Measurements from ENCODE around the gene AHCYL1. TPM values are rescaled to one million over a fixed set of nuclear protein-coding genes. Genes with fewer than 3 reads are reported as not detected.

The AHCYL1 gene
- total RNA-seq, 1 experiment from 2014 or later, result 92.0 TPM

DNA sequence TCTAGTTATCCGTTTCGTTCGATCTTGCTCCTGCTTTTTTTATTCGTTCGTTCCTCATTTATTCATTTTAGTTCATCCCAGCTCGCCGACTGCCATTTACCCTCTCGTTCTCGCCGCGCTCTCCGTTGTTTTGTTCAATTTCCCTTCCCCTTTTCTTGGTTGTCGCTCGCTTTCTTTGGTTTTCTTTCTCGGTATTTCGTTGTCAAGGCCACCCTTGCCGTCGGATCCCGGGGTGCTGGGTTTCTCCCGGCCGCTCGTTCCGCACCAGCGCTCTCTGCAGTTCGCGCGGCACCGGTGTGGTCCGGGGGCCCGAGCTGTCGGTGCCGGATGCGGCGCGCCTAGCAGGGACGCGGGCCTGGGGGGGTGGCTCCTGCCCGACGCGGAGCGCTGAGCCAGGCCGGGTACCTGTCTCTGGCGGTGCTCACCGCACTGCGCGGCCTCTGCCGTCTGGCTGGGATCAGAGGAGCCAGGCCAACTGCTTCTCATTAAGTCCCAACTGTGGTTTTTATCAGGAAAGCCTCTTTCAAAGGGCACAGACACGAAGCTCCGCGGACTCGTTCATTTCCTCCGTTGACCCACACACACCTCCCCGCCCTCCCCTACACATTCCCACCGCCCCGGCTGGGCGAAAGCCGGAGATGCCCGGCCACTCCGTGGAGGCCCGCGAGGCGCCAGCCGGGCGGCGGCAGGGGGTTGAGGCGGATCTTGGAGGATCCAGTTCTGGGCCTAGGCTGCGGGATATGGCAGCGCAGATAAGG, 84.3 kb downstream of the AHCYL1 start:
- no peak overlapping the region for H3K9ac ChIP-seq (ENCODE audit: low read length)
- H3K4me2 ChIP-seq (ENCODE audit: low read length), result no peak overlapping the region
- no peak overlapping the region for H3K27ac ChIP-seq (ENCODE audit: low read depth, low read length)
- RAD21 ChIA-PET (ENCODE audit: low non-redundant PET in 1 of 2, low total read pairs in 2 of 2, uncharacterized antibody in 2 of 2, unreplicated experiment in 2 of 2), result no interaction called here
- no peaks in the 10 kb centered on the region for H3K4me1 ChIP-seq (ENCODE audit: control insufficient read depth in 1 of 2, insufficient read depth in 2 of 2, low read length in 2 of 2)
- BruUV-seq (replicated peaks), result no TSS peak
- ATAC-seq (no peak), DNase-seq (ENCODE audit: low read depth, low spot score) (no peak)
- H3K9me2 ChIP-seq (ENCODE audit: insufficient read depth), result no peaks in the 10 kb centered on the region
- no peaks in the 10 kb centered on the region for H4K20me1 ChIP-seq (ENCODE audit: insufficient read depth)
- H3K9me3 ChIP-seq (ENCODE audit: control insufficient read depth in 1 of 2, insufficient read depth in 1 of 2, low read depth in 1 of 2, low read length in 2 of 2), result no peaks in the 10 kb centered on the region
- H2AFZ ChIP-seq (ENCODE audit: low read depth, low read length, poor library complexity, severe bottlenecking), result no peak overlapping the region
- POLR2A ChIA-PET, result no interaction called here
- no peaks in the 10 kb centered on the region for H3K79me2 ChIP-seq (ENCODE audit: insufficient read depth, low read length)
- H3K4me3 ChIP-seq (replicated peaks in 1 of 2; ENCODE audit: low read depth in 1 of 2, low read length in 2 of 2), result no peak overlapping the region
- no peaks in the 10 kb centered on the region for H3K36me3 ChIP-seq (ENCODE audit: control insufficient read depth in 1 of 2, insufficient read depth in 2 of 2, low read length in 2 of 2)
- CTCF ChIA-PET, result interaction anchor here (0.5 kb wide), 1 partner anchor 1159 kb away, joined by 3 read pairs; no protein-coding TSS in a partner anchor
- intact Hi-C loops (cut with micrococcal nuclease), result no loop called here
- no peak for TF ChIP-seq CEBPB (IDR thresholded peaks at IDR 0.05; ENCODE audit: low read depth)
- H3K27me3 ChIP-seq (ENCODE audit: insufficient read depth, low read length), result no peaks in the 10 kb centered on the region

DNA sequence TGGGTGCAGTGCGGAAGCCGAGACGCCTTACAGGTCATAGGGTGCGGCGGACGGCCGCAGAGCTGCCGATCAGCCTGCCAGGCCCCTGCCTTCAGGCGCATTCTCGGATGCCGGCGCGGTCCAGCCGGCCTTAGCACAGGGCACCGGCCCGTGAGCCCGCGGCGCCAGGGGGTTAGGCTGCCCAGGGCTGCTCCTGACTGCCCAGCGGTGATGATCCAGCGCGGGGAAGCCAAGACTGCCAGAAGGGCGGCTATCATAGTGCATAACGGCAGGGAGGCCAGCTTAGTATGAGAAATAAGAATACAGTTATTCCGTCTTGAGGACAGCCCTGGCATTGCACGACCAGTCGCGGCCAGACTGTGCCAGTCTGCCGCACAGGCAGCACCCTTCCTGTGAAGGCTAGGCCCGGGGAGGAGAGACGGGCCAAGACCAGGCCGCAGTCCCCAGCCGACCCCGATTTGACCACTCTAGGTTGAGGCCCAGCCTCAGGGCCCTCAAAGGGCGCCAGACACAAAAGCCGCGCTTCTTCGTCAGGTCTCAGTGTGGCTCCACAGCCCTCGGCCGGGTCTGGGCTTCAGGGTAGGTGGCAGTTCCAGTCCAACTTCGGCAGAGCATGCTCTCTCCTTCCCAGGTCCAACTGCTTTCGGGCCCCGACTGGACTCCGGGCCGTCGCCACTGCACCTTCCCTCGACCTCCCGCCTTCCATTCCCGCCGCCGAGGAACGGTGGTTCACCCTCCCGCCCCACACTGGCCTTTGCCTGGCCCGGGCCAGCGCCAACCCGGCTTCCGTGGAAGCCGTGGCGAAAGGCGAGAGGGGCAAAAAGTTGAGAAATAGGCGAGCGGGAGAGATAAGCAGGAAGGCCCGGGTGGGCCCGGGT, 85.1 kb downstream of the AHCYL1 start:
- CTCF ChIA-PET, result interaction anchor here (0.5 kb wide), 1 partner anchor 1160 kb away, joined by 3 read pairs; no protein-coding TSS in a partner anchor
- H3K4me2 ChIP-seq (ENCODE audit: low read length), result no peak overlapping the region
- no peak for DNase-seq (ENCODE audit: low read depth, low spot score)

More for the DNA sequence above, 85.1 kb downstream of the AHCYL1 start:
- H3K79me2 ChIP-seq (ENCODE audit: insufficient read depth, low read length), result no peaks in the 10 kb centered on the region
- H3K4me3 ChIP-seq (replicated peaks in 1 of 2; ENCODE audit: low read depth in 1 of 2, low read length in 2 of 2), result no peak overlapping the region
- no peaks in the 10 kb centered on the region for H3K36me3 ChIP-seq (ENCODE audit: control insufficient read depth in 1 of 2, insufficient read depth in 2 of 2, low read length in 2 of 2)
- RAD21 ChIA-PET (ENCODE audit: low non-redundant PET in 1 of 2, low total read pairs in 2 of 2, uncharacterized antibody in 2 of 2, unreplicated experiment in 2 of 2), result no interaction called here
- intact Hi-C loops (cut with micrococcal nuclease), result no loop called here
- no peak overlapping the region for H3K9ac ChIP-seq (ENCODE audit: low read length)
- H3K27me3 ChIP-seq (ENCODE audit: insufficient read depth, low read length), result no peaks in the 10 kb centered on the region
- no peak overlapping the region for H3K27ac ChIP-seq (ENCODE audit: low read depth, low read length)
- TF ChIP-seq ZFX (IDR thresholded peaks at IDR 0.05) (no peak), ZNF274 (IDR thresholded peaks at IDR 0.05; ENCODE audit: low read depth, low read length) (no peak)
- no peak overlapping the region for H2AFZ ChIP-seq (ENCODE audit: low read depth, low read length, poor library complexity, severe bottlenecking)
- H3K4me1 ChIP-seq (ENCODE audit: control insufficient read depth in 1 of 2, insufficient read depth in 2 of 2, low read length in 2 of 2), result no peaks in the 10 kb centered on the region
- no TSS peak for BruUV-seq (replicated peaks)
- H4K20me1 ChIP-seq (ENCODE audit: insufficient read depth), result no peaks in the 10 kb centered on the region
- POLR2A ChIA-PET, result no interaction called here
- no peaks in the 10 kb centered on the region for H3K9me3 ChIP-seq (ENCODE audit: control insufficient read depth in 1 of 2, insufficient read depth in 1 of 2, low read depth in 1 of 2, low read length in 2 of 2)
- ATAC-seq, result no peak
- H3K9me2 ChIP-seq (ENCODE audit: insufficient read depth), result no peaks in the 10 kb centered on the region
